DMS53 (cell line): ENCODE measurements around the gene MSH3.

Source experiments
- DNase-seq: peaks from one replicate; lab custom pipeline; 2025; lab: John Stamatoyannopoulos, UW

MSH3 gene

GRCh38 chr5:80905405-80905804, 251.0 kb downstream of the MSH3 start:
- no peak for DNase-seq

DNA sequence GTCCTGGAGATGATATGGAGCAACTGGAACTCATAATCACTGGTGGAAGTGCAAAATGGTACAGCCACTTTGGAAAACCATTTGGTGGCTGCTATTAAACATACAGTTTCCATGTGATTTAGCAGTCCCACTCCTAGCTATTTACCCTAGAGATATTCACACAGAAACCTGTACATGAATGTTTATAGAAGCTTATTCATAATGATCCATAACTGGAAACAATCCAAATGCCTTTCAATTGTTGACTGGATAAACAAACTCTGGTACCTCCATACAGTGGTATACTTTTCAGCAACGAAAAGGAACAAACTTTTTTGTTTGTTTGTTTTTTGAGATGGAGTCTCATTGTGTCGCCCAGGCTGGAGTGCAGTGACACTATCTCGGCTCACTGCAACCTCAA, 258.0 kb downstream of the MSH3 start:
- DNase-seq = peak; percentile 65

DNA sequence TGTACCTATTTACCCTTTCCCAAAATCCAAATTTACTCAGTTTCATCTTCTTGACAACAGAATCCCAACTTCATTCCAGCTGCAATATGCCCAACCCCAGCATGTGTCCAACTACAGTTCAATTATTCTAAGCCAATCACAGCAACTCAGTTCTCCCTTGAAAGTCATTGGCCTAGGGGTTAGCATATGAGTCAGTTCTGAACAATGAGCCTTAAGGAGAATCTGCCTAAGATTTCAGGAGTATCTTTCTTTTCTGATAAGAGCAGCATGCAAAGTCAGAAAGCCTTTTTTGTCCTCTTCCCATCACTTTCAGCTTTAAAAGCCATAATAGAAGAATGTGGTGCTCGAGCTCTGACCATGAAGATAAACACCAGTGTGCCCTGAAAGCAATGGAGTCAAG, 261.3 kb downstream of the MSH3 start:
- DNase-seq = no peak

GRCh38 chr5:80916676-80917075, 262.2 kb downstream of the MSH3 start:
- no peak for DNase-seq

DNA sequence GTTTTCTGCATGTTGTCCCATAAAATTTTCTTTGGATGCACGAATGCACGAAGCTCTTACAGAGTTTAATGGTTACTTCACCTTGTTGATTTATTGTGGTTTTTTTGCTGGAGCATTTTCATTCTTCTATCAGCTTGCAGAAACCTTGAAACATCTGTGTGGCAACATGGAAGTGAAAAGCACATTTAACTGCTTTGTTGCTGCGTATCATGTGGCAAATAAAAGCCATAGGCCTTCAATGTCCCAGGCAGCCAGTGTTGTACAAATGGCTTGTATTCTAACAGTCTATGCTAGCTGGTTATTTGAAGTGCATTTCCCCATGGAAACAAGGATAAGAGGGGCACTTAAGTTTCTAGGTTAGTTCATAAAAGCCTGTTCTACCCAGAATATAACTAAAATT, 263.2 kb downstream of the MSH3 start:
- peak; percentile 7 for DNase-seq

DNA sequence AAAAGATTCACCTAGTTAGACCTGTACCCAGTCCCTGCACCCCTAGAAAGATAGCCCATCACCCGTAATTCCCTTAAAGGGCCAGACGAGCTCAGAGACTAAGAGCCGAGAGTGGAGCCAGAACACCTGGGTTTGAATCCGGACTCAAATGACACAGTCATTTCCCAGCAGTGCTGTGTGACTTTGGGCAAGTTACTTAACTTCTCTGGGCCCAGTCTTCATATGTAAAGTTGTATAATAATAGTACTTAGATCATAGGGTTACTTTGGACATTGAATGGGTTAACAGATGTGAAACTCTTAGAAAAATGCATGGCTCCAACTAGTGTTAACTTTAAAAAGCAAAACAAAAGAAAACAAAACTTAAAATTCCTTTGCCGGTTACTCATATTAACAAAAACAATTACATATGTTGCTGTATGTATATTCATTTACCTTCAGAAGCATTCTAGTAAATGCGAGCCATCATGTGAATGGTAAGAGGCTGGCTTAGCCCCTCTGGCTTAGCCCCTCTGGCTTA, 265.3 kb downstream of the MSH3 start:
- no peak for DNase-seq

DNA sequence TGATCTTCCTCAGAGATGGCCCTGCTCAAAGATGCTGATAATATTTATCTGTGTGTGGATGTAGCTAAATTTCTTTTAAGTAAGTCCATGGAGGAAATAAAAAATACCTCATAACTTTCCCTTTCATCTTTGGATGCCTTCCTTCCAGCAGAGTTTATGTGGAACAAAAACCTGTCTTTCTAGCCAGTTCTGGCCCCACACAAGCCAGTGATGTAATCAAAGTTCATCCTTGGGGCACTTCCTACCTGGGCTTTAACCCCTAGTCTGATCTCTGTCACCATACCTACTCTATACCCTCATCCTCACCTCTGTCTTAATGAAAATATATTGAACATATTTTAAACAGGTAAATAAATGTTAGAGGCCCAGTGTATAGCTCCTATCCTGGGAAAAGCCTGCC, 265.9 kb downstream of the MSH3 start:
- DNase-seq = peak; percentile 6

GRCh38 chr5:80921026-80921425, 266.6 kb downstream of the MSH3 start:
- no peak for DNase-seq

- no peak for DNase-seq
Observed at GRCh38 chr5:80925931-80926330, 271.5 kb downstream of the MSH3 start.
